WTC11 (cell line): Measurements from ENCODE around the gene SAE1. TPM values are rescaled to one million over a fixed set of nuclear protein-coding genes. Genes with fewer than 3 reads are reported as not detected.

Experiments used
- ATAC-seq: fragments of 200-7000 bp; cut with Tn5 transposase; 2 replicates; pipeline ENCODE4 v1.10.0; 2021; ENCODE audit warnings: mild to moderate bottlenecking, moderate library complexity
- CTCF ChIA-PET: fragments of 300-600 bp; sonication (Branson Sonifier 250); formaldehyde crosslinking; loops from one replicate; lab custom pipeline; 2021; ENCODE audit warnings: antibody characterized with exemption; lab: Charles Lee
- POLR2A ChIA-PET: fragments of 350-600 bp; sonication (Branson Sonifier 250); formaldehyde crosslinking; loops from one replicate; lab custom pipeline; 2021; ENCODE audit warnings: antibody characterized with exemption; lab: Charles Lee
- DNase-seq: peaks from one replicate; pipeline ENCODE4 v3.0.0; 2021; ENCODE audit warnings: low spot score
- H3K27ac Mint-ChIP-seq: 2 replicates; pipeline ENCODE4 v1.8.0; 2021; ENCODE audit warnings: mixed read lengths
- H3K27me3 Mint-ChIP-seq: 2 replicates; pipeline ENCODE4 v1.8.0; 2021; ENCODE audit warnings: low read depth, mild to moderate bottlenecking, moderate library complexity, mixed read lengths
- H3K36me3 Mint-ChIP-seq: 2 replicates; pipeline ENCODE4 v1.8.0; 2021; ENCODE audit warnings: mixed read lengths
- H3K4me1 Mint-ChIP-seq: 2 replicates; pipeline ENCODE4 v1.8.0; 2022; ENCODE audit warnings: mixed read lengths
- H3K4me3 Mint-ChIP-seq: 2 replicates; pipeline ENCODE4 v1.8.0; 2021; ENCODE audit warnings: mild to moderate bottlenecking, moderate library complexity, mixed read lengths
- H3K9me3 Mint-ChIP-seq: 2 replicates; pipeline ENCODE4 v1.8.0; 2021; ENCODE audit warnings: mixed read lengths
- ARID4B ChIP-seq: sonication (generic); formaldehyde crosslinking; IDR thresholded peaks from 2 replicates; pipeline ENCODE4 v1.8.0; 2023; ENCODE audit warnings: missing genetic modification reagents, mild to moderate bottlenecking, borderline replicate concordance
- E2F1 ChIP-seq: sonication (generic); formaldehyde crosslinking; IDR thresholded peaks from 2 replicates; pipeline ENCODE4 v1.8.0; 2022; ENCODE audit warnings: mild to moderate bottlenecking, missing genetic modification reagents
- GTF2I ChIP-seq: fragments of 250-450 bp; sonication (Bioruptor Pico); conservative IDR thresholded peaks from 2 replicates; pipeline ENCODE4 v1.4.0; 2021; ENCODE audit warnings: mild to moderate bottlenecking
- HMGXB4 ChIP-seq: sonication (generic); formaldehyde crosslinking; IDR thresholded peaks from 2 replicates; pipeline ENCODE4 v1.8.1; 2023; ENCODE audit warnings: mild to moderate bottlenecking, moderate library complexity, missing genetic modification reagents
- IRF2 ChIP-seq: sonication (generic); formaldehyde crosslinking; IDR thresholded peaks from 2 replicates; pipeline ENCODE4 v1.8.0; 2022; ENCODE audit warnings: low read depth, missing genetic modification reagents, borderline replicate concordance
- MAX ChIP-seq: sonication (generic); formaldehyde crosslinking; IDR thresholded peaks from 2 replicates; pipeline ENCODE4 v1.8.0; 2022; ENCODE audit warnings: mild to moderate bottlenecking, missing genetic modification reagents
- MLX ChIP-seq: sonication (generic); formaldehyde crosslinking; IDR thresholded peaks from 2 replicates; pipeline ENCODE4 v1.8.1; 2023; ENCODE audit warnings: mild to moderate bottlenecking, missing genetic modification reagents, moderate library complexity
- MXD4 ChIP-seq: fragments of 250-450 bp; sonication (Bioruptor Pico); IDR thresholded peaks from 2 replicates; pipeline ENCODE4 v1.8.0; 2021; ENCODE audit warnings: mild to moderate bottlenecking, moderate library complexity, borderline replicate concordance
- NR2C2 ChIP-seq: sonication (generic); formaldehyde crosslinking; IDR thresholded peaks from 2 replicates; pipeline ENCODE4 v1.8.0; 2022; ENCODE audit warnings: mild to moderate bottlenecking, missing genetic modification reagents
- PRDM15 ChIP-seq: sonication (generic); formaldehyde crosslinking; IDR thresholded peaks from 2 replicates; pipeline ENCODE4 v1.8.0; 2022; ENCODE audit warnings: missing genetic modification reagents
- TCF7 ChIP-seq: sonication (generic); formaldehyde crosslinking; IDR thresholded peaks from 2 replicates; pipeline ENCODE4 v1.8.0; 2022; ENCODE audit warnings: mild to moderate bottlenecking, low read depth, missing genetic modification reagents, moderate library complexity
- ZNF281 ChIP-seq: sonication (generic); formaldehyde crosslinking; IDR thresholded peaks from 2 replicates; pipeline ENCODE4 v1.8.0; 2023; ENCODE audit warnings: mild to moderate bottlenecking, missing genetic modification reagents
- ZNF671 ChIP-seq: fragments of 250-450 bp; sonication (Bioruptor Pico); IDR thresholded peaks from 2 replicates; pipeline ENCODE4 v1.8.0; 2021; ENCODE audit warnings: mild to moderate bottlenecking
- total RNA-seq: library from RNA; stranded (reverse); gene quantifications from 3 replicates; pipeline ENCODE4 v1.2.3, GENCODE V29; 2021

The SAE1 gene
- total RNA-seq, 1 experiment from 2014 or later: 224 TPM

GRCh38 chr19:47241919-47242577, 111.4 kb downstream of the SAE1 start:
- Mint-ChIP-seq H3K9me3 (no peaks in the 10 kb centered on the region), H3K27ac (no peak overlapping the region), H3K36me3 (no peaks in the 10 kb centered on the region), H3K4me3 (no peak overlapping the region), H3K4me1 (peaks cover 22% of the 10 kb centered on the region), H3K27me3 (peaks cover 38% of the 10 kb centered on the region)
- ChIA-PET POLR2A (interaction anchor here (1.3 to 2.9 kb wide), 2 partner anchors 10 to 15 kb away, joined by 3 to 61 read pairs; no protein-coding TSS in a partner anchor), CTCF (interaction anchor here (1.4 kb wide), 1 partner anchor 16 kb away, joined by 7 read pairs; no protein-coding TSS in a partner anchor)
- ATAC-seq (no peak), DNase-seq (no peak)
- TF ChIP-seq MXD4 (CRISPR knock-in tag) (no peak), PRDM15 (no peak), ARID4B (no peak), ZNF281 (CRISPR knock-in tag) (no peak), MAX (no peak), E2F1 (CRISPR knock-in tag) (no peak)

- ATAC-seq: peak; percentile 5
- ChIA-PET CTCF (interaction anchor here (0.6 to 6.1 kb wide), 12 partner anchors 13 to 1427 kb away, joined by 3 to 402 read pairs (median 4); partner anchors contain the start of genes INAFM1 and ZC3H4), POLR2A (interaction anchor here (0.5 to 2.9 kb wide), 12 partner anchors 11 to 593 kb away, joined by 3 to 61 read pairs (median 5); partner anchors contain the start of genes CCDC9 and ZC3H4)
Measured at GRCh38 chr19:47243364-47243775, 112.7 kb downstream of the SAE1 start.

More at GRCh38 chr19:47243364-47243775, 112.7 kb downstream of the SAE1 start:
- H3K27ac Mint-ChIP-seq: peak overlapping the region; percentile 86
- H3K9me3 Mint-ChIP-seq: no peaks in the 10 kb centered on the region
- no peak for DNase-seq
- H3K4me3 Mint-ChIP-seq: peak overlapping the region; percentile 64
- H3K36me3 Mint-ChIP-seq: no peaks in the 10 kb centered on the region
- TF ChIP-seq IRF2 (CRISPR knock-in tag) (no peak), GTF2I (CRISPR knock-in tag) (no peak), HMGXB4 (no peak), TCF7 (CRISPR knock-in tag) (0 out of 2 replicates have a peak, but pooled peaks have one; percentile 30), NR2C2 (CRISPR knock-in tag) (no peak), MLX (CRISPR knock-in tag) (no peak), ZNF671 (CRISPR knock-in tag) (no peak)
- peaks cover 45% of the 10 kb centered on the region for H3K27me3 Mint-ChIP-seq
- peaks cover 22% of the 10 kb centered on the region for H3K4me1 Mint-ChIP-seq
